SU-DHL-6 (cell line): Measurements from ENCODE around the gene ZNF423.

ENCODE experiments used
- H2AFZ ChIP-seq: fragments of 200-600 bp; sonication (generic); 2 replicates; pipeline ENCODE4 v1.6.1; 2014; ENCODE audit warnings: low read depth, mild to moderate bottlenecking, moderate library complexity, mixed read lengths, antibody characterized with exemption, low read length; ENCODE audit not compliant: severe bottlenecking
- H3F3A ChIP-seq: fragments of 200-600 bp; shearing (Covaris generic); 2 replicates; pipeline ENCODE4 v1.6.0; 2016; ENCODE audit warnings: antibody characterized with exemption, mild to moderate bottlenecking; ENCODE audit not compliant: insufficient read depth
- H3K27ac ChIP-seq: fragments of 200-600 bp; sonication (generic); 2 replicates; pipeline ENCODE4 v1.5.1; 2016; ENCODE audit warnings: low read depth, mild to moderate bottlenecking, low read length, moderate library complexity, mixed read lengths
- H3K27me3 ChIP-seq: fragments of 200-600 bp; sonication (generic), shearing (Covaris generic); 2 replicates; pipeline ENCODE4 v1.6.0; 2014; ENCODE audit warnings: mild to moderate bottlenecking, low read length
- H3K36me3 ChIP-seq: fragments of 200-600 bp; sonication (generic); 2 replicates; pipeline ENCODE4 v1.6.1; 2014; ENCODE audit warnings: mild to moderate bottlenecking, low read length, mixed read lengths
- H3K4me2 ChIP-seq: fragments of 300-600, 200-600 bp; shearing (Covaris generic), sonication (generic); 2 replicates; pipeline ENCODE4 v1.6.0; 2014; ENCODE audit warnings: low read length, low read depth, mild to moderate bottlenecking; ENCODE audit not compliant: poor library complexity, severe bottlenecking
- H3K4me3 ChIP-seq: fragments of 200-600 bp; sonication (generic); 2 replicates; pipeline ENCODE4 v1.5.1; 2014; ENCODE audit warnings: antibody characterized with exemption, low read length, mild to moderate bottlenecking, mixed read lengths; ENCODE audit not compliant: insufficient read depth, poor library complexity, severe bottlenecking
- H3K79me2 ChIP-seq: fragments of 200-600 bp; sonication (generic); 2 replicates; pipeline ENCODE4 v1.6.1; 2014; ENCODE audit warnings: mild to moderate bottlenecking, low read length, moderate library complexity; ENCODE audit not compliant: insufficient read depth
- H3K9ac ChIP-seq: fragments of 200-600 bp; sonication (generic); 2 replicates; pipeline ENCODE4 v1.7.0; 2014; ENCODE audit warnings: mild to moderate bottlenecking, low read length
- H3K9me2 ChIP-seq: fragments of 200-600 bp; sonication (generic); replicated peaks from 2 replicates; pipeline ENCODE4 v1.6.1; 2014; ENCODE audit warnings: low read length; ENCODE audit not compliant: insufficient read depth
- H3K9me3 ChIP-seq: fragments of 200-600 bp; sonication (generic); 2 replicates; pipeline ENCODE4 v1.6.1; 2014; ENCODE audit warnings: low read length, mixed read lengths; ENCODE audit not compliant: insufficient read depth
- H4K20me1 ChIP-seq: fragments of 200-600 bp; sonication (generic); 2 replicates; pipeline ENCODE4 v1.6.1; 2014; ENCODE audit warnings: low read depth, mild to moderate bottlenecking, antibody characterized with exemption, low read length, moderate library complexity, mixed read lengths
- EZH2phosphoT487 ChIP-seq: fragments of 200-600 bp; sonication (generic), shearing (Covaris generic); conservative IDR thresholded peaks from 2 replicates; pipeline ENCODE4 v1.6.1; 2018; ENCODE audit warnings: mild to moderate bottlenecking, antibody characterized with exemption, low read length, moderate library complexity, mixed read lengths
- TF ChIP-seq, protein P1 (sequence below): fragments of 200-600 bp; sonication (generic); IDR thresholded peaks from one replicate; pipeline ENCODE4 v1.5.1; 2017; ENCODE audit warnings: antibody characterized with exemption, mild to moderate bottlenecking, low read length, moderate library complexity; ENCODE audit not compliant: insufficient read depth, poor library complexity, severe bottlenecking

Gene ZNF423

GRCh38 chr16:49858200-49859124, 2.5 kb upstream of the ZNF423 start:
- no peaks in the 10 kb centered on the region for H3K9me3 ChIP-seq
- H3K9me2 ChIP-seq = no peaks in the 10 kb centered on the region
- H4K20me1 ChIP-seq = no peaks in the 10 kb centered on the region
- H3K36me3 ChIP-seq = no peaks in the 10 kb centered on the region
- no peak overlapping the region for H2AFZ ChIP-seq
- no peak overlapping the region for H3K27ac ChIP-seq
- no peak for TF ChIP-seq EZH2phosphoT487
- TF ChIP-seq, protein P1, sequence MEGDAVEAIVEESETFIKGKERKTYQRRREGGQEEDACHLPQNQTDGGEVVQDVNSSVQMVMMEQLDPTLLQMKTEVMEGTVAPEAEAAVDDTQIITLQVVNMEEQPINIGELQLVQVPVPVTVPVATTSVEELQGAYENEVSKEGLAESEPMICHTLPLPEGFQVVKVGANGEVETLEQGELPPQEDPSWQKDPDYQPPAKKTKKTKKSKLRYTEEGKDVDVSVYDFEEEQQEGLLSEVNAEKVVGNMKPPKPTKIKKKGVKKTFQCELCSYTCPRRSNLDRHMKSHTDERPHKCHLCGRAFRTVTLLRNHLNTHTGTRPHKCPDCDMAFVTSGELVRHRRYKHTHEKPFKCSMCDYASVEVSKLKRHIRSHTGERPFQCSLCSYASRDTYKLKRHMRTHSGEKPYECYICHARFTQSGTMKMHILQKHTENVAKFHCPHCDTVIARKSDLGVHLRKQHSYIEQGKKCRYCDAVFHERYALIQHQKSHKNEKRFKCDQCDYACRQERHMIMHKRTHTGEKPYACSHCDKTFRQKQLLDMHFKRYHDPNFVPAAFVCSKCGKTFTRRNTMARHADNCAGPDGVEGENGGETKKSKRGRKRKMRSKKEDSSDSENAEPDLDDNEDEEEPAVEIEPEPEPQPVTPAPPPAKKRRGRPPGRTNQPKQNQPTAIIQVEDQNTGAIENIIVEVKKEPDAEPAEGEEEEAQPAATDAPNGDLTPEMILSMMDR = no peak
- no peaks in the 10 kb centered on the region for H3K79me2 ChIP-seq
- H3K4me3 ChIP-seq = no peak overlapping the region
- H3K4me2 ChIP-seq = no peak overlapping the region
- no peak overlapping the region for H3K9ac ChIP-seq
- H3F3A ChIP-seq = no peaks in the 10 kb centered on the region
- H3K27me3 ChIP-seq = no peaks in the 10 kb centered on the region

DNA sequence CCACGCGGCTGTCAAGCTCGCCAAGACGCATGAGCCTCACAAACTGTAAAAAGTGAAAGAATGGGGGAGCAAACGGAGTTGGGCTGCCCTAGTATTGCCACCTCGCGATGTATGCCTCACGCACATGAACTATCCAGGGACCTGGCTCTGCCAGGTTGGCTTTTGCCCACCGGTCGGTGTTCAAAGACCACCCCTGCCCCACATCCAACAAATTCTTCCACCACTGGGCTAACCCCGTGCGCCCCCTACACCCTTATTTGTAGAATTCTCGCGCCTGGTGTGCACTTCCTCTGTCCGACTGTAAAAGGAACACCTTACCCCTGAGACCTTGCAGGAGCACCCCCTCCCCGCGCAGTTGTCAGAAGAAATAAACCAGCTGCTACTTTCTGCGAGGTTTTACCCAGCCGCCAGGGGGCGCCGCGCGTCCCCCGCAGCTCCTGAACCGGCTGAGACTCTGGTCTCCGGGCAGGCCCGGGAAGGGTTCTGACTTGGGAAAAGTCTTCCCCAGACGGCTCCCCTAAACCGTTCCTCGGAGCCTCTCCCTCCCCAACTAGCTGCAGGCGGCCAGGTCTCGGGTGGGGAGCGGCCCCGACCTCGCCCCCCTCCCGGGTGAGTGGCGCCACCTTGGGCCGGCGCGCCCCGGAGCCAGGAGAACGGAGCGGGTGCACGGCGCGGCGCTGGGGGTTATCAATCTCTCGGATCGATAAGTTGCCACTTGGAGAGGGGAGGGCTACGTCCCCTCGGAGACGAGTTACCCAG, 1.7 kb upstream of the ZNF423 start:
- TF ChIP-seq, protein P1 = peak; percentile 88
- no peak for TF ChIP-seq EZH2phosphoT487
- H3K27me3 ChIP-seq = no peaks in the 10 kb centered on the region

DNA sequence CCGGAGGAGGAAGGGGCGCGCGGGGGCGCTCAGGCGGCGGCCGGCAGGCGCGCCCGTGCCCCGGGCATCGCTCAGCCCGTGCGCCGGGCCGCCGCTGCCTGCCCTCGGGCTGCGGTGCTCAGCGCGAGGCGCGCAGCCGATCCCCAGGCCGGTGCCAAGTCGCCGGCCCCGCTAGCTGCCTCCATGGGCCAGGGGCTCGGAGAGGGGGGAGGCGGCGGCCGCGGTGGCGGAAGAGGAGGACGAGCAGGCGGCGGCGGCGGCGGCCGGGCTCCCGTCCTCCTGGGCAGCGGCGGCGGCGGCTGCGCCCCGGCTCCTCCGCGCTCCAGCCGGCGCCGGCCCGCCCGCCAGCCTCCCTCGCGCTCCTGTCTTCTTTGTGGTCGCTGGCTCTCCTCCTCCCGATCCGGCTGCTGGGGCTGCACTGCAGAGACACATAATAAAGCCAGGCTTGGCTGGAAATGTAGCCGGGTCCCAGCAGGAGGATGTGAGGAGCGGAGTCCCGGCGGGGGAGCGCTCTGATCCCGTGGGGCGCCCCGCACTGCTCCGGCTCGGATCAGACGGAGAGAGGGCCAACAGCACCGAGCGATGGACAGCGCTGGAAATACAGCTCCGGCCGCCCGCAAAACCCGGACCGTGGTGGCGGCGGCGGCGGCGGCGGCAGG, 889 bp upstream of the ZNF423 start:
- no peak overlapping the region for H3K4me3 ChIP-seq
- no peak overlapping the region for H3K9ac ChIP-seq

More for the DNA sequence above, 1.7 kb upstream of the ZNF423 start:
- no peak overlapping the region for H3K9ac ChIP-seq
- no peaks in the 10 kb centered on the region for H3F3A ChIP-seq
- no peak overlapping the region for H2AFZ ChIP-seq
- no peaks in the 10 kb centered on the region for H3K9me3 ChIP-seq
- no peaks in the 10 kb centered on the region for H3K79me2 ChIP-seq
- H3K27ac ChIP-seq = no peak overlapping the region
- no peak overlapping the region for H3K4me3 ChIP-seq
- no peak overlapping the region for H3K4me2 ChIP-seq
- no peaks in the 10 kb centered on the region for H3K36me3 ChIP-seq
- H4K20me1 ChIP-seq = no peaks in the 10 kb centered on the region
- H3K9me2 ChIP-seq = no peaks in the 10 kb centered on the region

More for the DNA sequence above, 889 bp upstream of the ZNF423 start:
- Histone ChIP-seq H3K27ac (no peak overlapping the region), H3K27me3 (no peaks in the 10 kb centered on the region), H3K79me2 (no peaks in the 10 kb centered on the region), H3K9me2 (no peaks in the 10 kb centered on the region), H3F3A (no peaks in the 10 kb centered on the region), H3K36me3 (no peaks in the 10 kb centered on the region), H3K9me3 (no peaks in the 10 kb centered on the region), H2AFZ (no peak overlapping the region), H3K4me2 (no peak overlapping the region), H4K20me1 (no peaks in the 10 kb centered on the region)
- no peak for TF ChIP-seq EZH2phosphoT487
- TF ChIP-seq, protein P1 = no peak
